Ovary (tissue), 3 donors: Measurements from ENCODE around the gene CPED1.

Source experiments
- CTCF ChIP-seq, 3 donors: fragments of 450-650 bp in 2 of 3; fragments of 200-600 bp in 1 of 3; IDR thresholded peaks; one replicate each; pipeline versions ENCODE4 v1.5.1 to v1.8.0; 2016 to 2022; ENCODE audit warnings: antibody characterized with exemption in 3 of 3, mild to moderate bottlenecking in 1 of 3
- POLR2A ChIP-seq: fragments of 450-650 bp; IDR thresholded peaks from one replicate; pipeline ENCODE4 v1.6.1; 2017; ENCODE audit warnings: antibody characterized with exemption, mild to moderate bottlenecking, moderate library complexity
- donor health status: DM: no; HTN: no; CAD: no.

GRCh38 chr7:120966961-120967360, 21.6 kb upstream of the CPED1 start:
- TF ChIP-seq CTCF (IDR thresholded peaks at IDR 0.05) (no peak), POLR2A (no peak)
